HG02610 (cell line): ENCODE measurements around the gene PYCARD.
A peak's percentile ranks its signal among the peaks of the same experiment; 100 is the strongest.
"Not testable (repeated sequence)": the region's sequence is repeated elsewhere in the genome, so short reads cannot be mapped to it uniquely, and the experiment has no call there.

Experiments
- ATAC-seq: cut with Tn5 transposase; IDR thresholded peaks from one replicate; pipeline ENCODE4 v1.9.1; 2021; ENCODE audit warnings: mild to moderate bottlenecking, moderate library complexity; ENCODE audit not compliant: unreplicated experiment

PYCARD gene

DNA sequence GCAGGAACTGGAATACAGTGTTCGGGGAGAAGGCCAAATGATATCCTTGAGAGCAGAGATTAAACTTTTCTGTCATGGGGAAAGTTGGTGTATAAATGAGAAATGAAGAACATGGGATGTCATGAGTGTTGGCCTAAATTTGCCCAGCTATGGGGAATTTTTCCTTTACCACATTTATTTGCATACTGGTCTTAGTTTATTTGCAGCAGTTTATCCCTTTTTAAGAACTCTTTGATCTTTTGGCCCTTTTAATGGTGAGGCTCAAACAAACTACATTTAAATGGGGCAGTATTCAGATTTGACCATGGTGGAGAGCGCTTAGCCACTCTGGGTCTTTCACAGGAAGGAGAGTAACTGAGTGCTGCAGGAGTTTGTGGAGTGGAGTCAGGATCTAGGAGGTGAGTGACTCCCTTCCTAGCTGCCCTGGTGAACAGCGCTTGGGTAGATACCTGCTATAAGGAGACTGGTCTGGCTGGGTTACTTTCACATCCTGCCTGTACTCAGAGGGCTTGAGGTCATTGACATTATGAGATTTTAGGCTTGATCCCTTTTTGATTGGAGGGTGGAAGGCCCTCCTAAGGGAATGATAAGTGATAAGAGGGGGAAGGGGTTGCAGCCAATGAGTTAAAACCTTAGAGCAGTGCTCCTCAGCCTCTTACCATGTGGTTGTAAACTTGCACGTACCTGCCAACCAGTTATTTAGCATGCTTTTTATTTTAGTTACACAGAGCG is 10.7 kb downstream of the PYCARD start:
- ATAC-seq: no peak

DNA sequence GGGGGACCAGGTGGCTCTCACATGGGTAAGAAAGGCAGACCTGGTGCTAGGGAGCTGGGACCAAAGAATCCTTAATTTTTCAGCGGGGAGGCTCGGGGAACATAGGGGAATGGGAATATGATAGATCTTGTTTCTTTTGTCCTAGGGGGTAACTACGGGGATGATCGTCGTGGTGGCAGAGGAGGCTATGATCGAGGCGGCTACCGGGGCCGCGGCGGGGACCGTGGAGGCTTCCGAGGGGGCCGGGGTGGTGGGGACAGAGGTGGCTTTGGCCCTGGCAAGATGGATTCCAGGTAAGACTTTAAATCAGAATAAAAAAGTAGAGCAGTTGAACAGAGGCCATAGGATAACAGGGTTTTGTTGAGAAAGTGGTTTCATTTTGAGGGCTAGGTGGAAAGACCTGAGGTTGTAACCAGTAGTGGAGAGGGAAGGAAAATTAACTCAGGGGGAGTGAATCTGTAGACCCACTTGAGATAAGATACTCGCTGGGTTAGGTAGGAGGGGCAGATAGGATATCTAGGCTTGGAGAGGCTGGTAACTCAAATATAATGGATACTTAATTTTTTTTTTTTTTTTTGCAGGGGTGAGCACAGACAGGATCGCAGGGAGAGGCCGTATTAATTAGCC is 11.6 kb downstream of the PYCARD start:
- ATAC-seq: no peak

DNA sequence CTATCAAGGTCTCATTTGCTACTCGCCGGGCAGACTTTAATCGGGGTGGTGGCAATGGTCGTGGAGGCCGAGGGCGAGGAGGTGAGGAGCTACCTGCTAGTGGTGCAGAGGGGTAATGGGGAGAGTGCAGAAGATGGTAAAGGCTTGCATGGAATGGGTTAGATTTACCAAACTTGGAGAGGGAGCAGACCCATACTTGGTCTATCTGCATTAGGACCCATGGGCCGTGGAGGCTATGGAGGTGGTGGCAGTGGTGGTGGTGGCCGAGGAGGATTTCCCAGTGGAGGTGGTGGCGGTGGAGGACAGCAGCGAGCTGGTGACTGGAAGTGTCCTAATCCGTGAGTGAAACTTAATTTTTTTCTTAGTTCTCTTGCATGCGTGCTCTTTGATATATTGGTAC is 12.5 kb downstream of the PYCARD start:
- no peak for ATAC-seq

DNA sequence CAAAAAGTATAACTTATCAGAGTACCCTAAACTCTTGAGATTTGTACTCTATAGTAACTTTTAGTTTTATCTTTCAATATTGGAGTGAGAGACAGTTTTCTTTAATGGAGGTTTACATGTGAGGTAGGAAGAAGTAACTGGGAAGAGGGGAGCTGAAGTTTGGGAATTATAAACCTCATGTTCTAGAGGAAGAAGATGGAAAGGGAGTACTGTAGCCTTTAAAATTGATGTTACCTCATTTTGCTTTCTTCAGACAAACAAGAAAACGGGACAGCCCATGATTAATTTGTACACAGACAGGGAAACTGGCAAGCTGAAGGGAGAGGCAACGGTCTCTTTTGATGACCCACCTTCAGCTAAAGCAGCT is 13.2 kb downstream of the PYCARD start:
- ATAC-seq: no peak

DNA sequence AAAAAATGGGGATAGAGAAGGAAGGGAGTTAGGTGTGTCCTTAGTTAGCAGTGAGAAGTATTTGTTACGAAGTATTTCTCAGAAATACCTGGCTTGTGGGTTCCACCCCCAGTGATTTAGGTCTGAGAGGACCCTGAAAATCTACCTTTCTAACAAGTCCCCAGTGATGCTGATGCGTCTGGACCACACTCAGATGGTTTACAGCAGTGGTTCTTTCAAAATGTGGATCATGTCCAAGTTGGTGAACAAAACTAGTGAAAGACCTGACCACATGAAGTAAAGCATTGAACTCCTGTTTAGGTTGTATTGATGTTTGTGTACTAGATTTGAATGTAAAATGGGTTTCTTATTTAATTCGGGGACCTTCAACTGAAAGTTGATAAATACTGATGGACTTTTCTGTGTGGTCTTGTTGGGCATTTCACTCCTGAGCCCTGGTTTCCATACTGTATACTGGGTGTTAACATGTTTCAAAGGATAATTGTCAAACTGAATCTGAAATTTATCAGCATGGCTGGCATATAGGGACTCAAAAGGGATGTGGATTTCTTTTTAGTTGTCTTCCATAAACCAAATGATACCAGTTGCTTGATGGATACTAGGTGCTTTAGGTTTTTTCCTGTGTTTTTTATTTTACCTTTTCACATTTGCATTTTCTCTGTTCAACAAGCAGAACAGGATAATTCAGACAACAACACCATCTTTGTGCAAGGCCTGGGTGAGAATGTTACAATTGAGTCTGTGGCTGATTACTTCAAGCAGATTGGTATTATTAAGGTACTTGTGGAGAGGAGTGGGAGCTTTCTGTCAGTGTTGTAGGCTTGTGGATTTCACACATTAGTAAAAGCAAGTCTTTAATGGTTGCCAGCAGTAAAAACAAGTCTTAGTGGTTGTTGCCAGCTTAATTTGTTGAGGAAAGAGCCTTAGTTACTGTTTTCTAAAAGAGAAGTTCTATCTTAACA is 13.8 kb downstream of the PYCARD start:
- no peak for ATAC-seq

DNA sequence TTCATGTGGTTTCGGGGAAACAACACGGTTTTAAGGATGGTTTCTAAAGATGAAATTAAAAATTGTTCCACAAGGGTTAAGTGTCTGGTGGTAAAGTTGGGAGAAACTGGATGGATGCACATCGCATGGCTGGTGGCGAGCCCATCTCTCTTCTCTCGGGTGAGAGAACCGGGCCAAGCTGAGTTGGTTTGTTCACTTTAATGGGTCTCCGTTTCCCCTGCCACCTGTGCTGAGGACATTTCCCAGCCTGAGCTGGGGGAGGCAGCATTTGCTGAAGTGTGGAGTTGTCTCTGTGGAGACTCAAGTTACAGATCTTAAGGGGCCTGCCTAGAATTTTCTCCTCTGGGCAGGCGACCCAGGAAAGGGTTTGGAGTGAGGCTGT is 14.8 kb downstream of the PYCARD start:
- no peak for ATAC-seq

DNA sequence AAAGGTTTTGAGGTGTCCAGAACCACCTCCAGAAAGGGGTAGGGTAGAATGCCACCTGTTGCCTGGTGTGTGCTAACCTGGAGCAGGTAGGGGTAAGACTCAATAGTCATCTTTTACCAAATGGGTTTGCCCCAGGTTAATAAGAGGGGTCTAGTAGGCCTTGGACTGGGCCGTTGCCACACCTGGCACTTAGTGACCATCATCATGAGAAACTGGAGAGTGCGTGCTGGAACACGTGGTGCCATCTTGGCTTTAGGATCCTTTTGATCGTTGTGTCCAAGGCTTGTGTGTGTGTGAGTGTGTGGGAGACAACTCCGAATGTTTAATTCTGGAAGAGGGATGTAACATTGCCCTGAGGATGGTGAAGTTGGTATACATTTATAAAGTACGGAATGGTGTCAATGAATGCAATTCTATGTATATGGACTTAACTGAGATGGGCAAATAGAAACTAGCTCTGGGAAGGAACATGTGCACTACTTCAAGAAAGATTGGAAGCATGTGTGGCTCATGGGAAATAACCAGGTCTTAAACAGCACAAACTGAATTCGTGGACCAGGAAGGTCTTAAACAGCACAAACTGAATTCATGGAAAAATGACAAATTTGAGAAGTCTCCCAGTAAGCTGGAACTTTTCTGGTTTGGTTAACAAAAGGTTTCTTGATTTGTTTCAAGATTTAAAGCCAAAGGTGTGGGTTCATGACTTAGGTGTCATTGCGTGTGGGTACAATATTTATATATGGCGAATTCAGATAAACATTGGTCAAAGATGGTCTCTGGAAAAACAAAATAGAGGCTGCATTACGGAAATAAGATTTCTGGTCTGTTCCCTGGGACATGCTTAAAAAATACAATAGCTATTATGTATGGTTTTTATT is 15.4 kb downstream of the PYCARD start:
- ATAC-seq: no peak

DNA sequence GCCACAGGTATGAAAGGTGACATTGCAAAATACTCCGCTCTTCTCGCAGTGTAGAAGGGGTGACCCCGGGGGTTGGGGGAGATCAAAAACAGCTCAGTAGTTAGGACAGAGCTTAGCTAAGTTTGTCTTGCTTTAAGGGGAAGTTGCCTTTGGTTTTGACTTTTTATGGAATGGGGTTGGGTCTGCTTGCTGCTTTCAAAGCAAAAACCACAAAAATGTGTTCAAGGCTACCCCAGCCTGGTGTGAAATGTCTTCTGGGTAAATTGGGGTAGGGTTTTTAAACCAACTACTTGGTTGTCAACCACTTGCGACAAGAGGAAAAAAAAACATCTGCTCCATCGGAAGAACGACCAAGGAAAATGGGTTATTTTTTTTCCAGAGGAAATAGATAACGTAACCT is 16.4 kb downstream of the PYCARD start:
- no peak for ATAC-seq

DNA sequence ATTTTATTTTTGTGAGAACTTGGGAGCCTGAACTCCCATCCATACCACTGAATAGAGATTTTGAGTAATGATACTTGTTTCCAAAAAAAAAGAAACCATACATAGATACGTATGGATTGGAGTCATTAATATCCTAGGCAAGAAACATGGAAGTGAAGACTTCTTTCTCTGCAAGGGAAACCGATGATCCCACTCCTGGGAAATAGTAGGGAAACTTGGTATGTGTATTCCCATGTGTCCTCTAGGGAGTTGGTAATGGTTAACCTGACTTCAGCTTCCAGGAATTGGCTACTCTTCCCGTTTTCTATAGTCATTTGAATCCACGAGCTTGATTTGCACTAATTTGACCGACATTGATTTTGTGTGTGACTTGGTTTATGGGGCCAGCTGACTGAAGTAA is 17.2 kb downstream of the PYCARD start:
- ATAC-seq: no peak

DNA sequence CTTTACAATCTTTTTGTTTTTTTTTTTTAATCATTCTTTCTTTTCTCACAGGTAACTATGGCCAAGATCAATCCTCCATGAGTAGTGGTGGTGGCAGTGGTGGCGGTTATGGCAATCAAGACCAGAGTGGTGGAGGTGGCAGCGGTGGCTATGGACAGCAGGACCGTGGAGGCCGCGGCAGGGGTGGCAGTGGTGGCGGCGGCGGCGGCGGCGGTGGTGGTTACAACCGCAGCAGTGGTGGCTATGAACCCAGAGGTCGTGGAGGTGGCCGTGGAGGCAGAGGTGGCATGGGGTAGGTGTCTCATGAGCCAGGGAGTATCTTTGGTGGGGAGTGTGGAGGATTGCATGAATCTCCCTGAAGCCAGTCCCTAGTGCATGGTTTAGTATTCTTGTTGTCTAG is 17.7 kb downstream of the PYCARD start:
- ATAC-seq: no peak

DNA sequence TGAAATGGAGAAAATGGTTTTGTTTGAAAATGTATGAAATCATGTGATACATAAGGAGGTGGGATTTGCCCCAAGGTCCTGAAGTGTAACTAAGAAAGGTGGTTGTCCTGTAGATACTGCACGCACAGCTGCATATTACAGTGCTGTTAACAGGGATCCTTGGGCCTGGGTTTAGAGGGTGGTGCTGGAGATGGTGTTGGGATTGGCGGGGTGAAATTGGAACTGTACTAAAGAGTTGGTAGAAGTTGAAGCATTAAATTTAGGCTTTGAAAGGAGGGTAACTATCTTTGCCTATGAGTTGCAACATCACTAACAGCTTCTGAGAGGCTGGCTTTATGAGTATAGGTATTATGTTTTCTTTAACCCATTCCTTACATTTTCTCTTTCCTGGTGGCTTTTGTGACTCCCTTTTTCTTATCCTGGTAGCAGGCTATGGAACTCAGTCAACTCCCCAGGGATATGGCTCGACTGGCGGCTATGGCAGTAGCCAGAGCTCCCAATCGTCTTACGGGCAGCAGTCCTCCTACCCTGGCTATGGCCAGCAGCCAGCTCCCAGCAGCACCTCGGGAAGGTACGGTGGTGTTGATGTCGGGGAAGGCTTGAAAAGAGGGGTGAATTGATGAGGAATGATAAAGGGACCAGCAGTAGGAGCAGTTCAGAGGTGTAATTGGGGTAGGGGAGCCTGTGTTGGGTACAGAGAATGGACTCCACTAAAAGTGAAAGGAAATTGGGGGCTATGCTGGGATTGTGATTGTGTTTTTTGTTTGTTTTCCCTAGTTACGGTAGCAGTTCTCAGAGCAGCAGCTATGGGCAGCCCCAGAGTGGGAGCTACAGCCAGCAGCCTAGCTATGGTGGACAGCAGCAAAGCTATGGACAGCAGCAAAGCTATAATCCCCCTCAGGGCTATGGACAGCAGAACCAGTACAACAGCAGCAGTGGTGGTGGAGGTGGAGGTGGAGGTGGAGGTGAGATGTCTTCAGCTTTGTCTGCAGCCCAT is 18.8 kb downstream of the PYCARD start:
- no peak for ATAC-seq

DNA sequence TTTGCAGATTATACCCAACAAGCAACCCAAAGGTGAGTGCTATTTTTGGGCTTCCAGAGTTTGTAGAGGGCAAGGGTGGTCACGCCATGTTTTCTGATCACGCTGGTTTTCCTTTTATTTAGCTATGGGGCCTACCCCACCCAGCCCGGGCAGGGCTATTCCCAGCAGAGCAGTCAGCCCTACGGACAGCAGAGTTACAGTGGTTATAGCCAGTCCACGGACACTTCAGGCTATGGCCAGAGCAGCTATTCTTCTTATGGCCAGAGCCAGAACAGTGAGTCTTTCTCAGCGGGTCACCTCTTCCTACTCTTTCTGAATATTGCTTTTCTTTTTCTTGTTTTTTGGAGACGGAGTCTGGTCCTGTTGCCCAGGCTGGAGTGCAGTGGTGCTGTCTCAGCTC is 20.2 kb downstream of the PYCARD start:
- ATAC-seq: no peak

DNA sequence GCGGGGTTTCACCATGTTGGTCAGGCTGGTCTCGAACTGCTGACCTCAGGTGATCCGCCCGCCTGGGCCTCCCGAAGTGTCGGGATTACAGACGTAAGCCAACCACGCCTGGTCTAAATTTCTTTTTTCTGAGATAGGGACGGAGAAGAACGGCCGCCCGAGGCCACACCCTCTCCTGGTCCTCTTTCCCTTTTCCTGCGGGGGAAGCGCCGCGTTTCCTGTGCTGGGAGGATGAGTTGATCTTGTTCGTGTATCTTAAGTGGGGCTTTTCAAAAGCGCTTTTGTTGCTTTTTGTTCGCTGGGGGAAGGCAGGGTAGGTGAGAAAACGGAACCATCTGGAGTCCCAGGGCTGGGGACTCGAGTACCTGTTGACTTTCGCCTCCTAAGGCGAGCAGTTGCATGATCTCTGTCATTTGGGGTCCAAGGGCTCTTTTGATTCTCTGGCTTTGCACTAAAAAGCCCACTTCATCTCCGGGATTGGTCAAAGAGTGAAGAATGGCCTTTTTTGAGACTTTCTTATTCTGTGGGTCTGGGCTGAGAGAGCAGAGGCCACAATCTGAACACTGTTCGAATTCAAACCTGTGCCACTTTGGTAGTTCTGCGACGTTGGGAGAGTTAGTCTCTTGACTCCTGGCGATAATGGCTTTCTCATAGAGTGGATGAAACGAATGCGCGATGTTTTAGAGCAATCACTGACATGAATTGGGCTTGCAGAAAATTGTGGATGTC is 21.3 kb downstream of the PYCARD start:
- ATAC-seq: no peak

DNA sequence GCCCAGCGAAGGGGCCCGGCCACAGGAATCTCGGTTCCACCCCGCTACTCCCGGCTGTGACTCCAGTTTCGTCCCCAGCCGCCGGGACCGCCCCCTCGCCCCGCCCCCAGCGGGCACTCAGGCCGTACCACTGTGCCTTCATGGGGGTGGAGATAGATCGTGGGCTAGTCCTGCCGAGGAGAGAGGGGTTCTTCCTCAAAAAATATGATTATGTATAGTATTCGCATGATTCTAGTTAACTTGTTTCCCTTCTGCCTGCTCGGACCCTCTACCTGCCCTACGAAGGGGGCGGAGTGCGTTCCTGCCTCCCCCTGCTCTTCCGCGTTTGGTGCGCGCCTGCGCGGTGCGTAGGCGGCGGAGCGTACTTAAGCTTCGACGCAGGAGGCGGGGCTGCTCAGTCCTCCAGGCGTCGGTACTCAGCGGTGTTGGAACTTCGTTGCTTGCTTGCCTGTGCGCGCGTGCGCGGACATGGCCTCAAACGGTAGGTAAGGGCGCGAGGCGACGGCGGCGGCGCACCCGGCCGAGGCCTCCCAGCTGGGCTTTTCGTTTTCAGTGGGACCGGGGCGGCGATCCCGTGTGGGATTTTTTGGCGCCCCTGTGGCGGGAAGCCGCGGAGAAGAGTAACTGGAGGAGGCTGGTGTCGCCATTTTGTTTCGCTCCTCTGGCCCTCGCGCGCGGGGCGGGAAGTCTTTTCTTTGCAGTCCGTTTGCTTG is 22.7 kb downstream of the PYCARD start, which contains the start of gene FUS:
Gene FUS (plus strand): TSS at position 393 of the 713 bp plus-strand sequence. CDS start 76 bp downstream, at position 469.
- peak; percentile 54 for ATAC-seq

DNA sequence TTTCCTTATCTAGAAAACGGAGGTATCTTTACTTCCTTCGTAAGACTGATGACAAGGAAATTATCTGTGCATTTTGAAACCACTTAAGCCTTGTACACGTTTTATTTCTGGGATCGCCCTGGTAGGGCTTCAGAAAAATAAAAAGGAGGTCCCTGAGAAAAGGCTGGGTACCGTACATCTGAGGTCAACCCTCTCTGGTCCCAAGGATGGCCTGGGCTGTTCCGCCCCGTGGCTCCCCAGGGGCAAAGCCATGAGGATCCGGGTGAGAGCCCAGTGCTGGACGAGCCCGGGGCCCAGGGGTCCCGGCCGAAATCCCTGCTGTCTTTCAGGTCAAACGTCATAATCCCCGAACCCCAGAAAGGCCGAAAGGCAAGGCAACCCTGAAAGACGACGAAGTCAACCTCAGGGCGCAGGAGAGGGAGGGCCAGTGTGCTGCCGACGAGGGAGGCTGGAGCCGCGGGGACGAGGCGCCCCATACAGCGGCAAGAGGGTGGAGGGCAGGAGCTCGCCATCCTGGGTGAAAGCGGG is 23.3 kb downstream of the PYCARD start:
- peak; percentile 8 for ATAC-seq

DNA sequence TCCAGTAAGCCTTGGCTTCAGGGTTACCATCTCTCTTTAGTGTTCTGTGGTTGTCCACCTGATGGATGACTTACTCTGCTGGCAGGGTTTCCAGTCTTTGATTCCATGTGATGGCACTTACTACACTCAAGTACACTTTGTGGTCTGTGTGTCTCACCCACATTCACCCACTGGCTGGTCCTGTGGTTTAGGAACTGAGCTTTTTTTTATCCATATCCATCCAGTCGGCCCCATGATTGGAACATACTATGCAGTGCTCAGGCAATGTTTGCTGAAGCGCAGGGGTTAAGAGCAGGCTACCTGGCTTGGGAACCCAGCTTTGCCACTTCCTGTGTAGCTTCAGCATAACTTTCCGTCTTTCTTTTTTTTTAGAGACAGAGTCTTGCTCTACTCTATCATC is 25.4 kb downstream of the PYCARD start:
- no peak for ATAC-seq

DNA sequence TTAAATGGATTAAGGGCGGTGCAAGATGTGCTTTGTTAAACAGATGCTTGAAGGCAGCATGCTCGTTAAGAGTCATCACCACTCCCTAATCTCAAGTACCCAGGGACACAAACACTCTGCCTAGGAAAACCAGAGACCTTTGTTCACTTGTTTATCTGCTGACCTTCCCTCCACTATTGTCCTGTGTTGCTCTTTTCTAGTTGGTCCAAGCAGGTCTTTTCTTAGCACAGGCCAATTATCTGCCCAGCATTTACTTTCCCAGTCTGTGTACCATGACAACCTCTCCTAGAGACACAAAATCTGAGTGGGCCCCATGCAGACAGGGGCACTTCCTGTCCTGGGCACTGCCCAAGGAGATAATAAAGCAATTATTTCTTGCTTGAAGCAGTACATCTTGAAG is 32.5 kb downstream of the PYCARD start:
- not testable (repeated sequence) for ATAC-seq

DNA sequence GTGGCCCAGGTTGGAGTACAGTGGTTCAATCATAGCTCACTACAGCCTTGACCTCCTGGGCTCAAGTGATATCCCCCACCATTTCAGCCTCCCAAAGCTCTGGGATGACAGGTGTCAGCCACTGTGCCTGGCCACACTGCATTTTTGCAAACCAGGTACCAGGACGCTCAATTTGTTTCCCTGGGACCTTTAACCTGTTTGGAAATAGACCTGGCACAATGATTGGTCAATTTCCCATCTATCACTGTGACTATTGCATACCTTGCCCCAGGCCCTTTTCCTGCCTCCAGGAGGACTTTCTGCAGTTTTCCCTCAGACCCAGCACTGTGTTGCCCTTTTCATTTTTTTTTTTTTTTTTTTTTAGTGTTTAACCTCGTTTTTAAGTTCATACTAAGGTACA is 33.7 kb downstream of the PYCARD start:
- ATAC-seq: no peak
